ENCODE measurements around the gene AANAT.

AANAT gene

DNA sequence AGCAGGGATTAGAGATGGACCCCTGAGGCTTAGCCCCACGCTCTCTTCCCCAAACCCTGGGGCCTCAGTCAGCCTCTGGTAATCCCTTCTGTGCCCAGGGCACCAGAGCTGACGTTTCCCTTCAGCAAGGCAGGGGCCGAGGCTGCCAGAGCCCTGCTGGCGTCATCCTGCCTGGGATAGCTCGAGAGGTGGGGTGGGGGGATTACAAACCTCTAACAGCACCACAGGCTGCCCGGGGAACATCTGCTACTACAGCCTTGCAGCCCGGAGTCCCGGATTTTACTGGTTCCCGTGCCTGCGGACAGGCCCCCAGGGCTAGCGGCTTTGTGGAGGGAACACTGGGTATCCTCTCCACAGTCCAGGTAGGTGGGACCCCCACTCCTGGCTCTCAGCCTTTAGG lies at the start of gene AANAT:
TSS of gene AANAT (plus strand) at position 238 of the 400 bp plus-strand sequence. CDS start 1,144 bp downstream, outside the sequence.
- no peak for DNase-seq (ENCODE audit: low read depth in 2 of 3, low spot score in 1 of 3)

DNA sequence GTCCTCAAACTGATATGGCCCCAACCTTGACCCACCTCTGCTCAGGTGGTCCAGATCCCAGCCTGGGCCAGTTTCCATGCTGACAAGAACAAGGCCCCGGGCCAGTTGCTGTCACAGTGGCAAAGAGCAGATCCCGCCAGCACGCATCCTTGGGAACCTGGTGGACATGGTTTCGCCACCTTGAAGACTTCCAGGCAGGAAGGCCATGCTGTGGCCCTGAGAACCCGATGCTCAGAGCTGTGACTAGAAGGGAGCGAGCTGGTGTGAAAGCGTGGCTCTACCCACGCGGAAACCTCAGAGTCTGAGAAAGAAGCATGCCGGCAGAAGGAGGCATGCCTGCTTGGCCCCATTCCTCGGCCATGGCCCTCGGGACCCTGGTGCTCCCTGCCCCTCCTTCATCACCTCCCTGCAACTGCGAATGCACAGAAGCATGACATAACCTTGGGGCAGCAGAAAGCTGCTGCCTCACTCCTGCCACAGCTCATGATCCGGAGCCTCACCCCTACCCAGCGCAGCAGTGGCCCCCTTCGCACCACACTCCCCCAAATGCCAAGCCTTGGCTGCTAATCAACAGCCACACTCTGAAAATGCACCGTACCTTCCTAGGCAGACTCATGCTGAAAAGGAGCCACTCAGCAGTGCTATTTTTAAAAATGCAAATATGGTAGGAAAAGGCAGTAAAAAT lies 47.7 kb upstream of the AANAT start:
- DNase-seq (ENCODE audit: low read depth in 2 of 3, low spot score in 1 of 3) = no peak

DNA sequence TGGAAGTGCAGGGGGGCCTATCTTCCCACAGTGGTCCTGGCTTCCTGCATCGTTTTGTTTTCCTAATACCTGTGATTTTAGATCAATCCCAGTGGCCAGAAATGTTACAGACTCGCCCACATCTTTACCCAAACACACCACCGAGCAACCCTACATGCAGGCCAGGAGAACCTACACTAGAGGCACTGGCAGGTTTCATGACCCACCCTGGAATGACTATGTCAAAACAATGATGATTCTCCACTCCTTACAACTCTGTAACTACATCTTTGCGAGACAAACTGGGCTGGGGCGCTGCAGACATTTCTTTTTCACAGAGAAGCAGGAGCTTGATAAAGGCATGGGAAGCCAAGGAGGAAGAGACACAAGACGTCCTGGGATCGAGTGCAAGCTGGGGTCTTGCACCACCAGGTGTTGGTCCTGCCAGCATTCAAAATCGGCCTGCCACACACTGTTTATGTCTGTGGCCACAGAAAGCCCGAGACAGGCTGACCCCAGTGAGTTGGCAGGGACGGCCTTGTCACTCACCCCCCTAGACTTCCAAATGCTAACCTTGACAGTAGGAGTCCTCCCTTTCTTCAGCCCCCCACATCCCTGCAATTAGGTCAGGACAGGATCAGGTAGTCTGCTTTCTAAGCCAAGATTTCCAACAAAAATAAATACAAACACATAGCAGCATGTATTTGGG lies 46.9 kb upstream of the AANAT start:
- no peak for DNase-seq (ENCODE audit: low read depth in 2 of 3, low spot score in 1 of 3)

- DNase-seq (ENCODE audit: low read depth in 2 of 3, low spot score in 1 of 3) = no peak
Measured at GRCh38 chr17:76421044-76421407, 46.4 kb upstream of the AANAT start.

- no peak for DNase-seq (ENCODE audit: low read depth in 2 of 3, low spot score in 1 of 3)
Measured at GRCh38 chr17:76422406-76422805, 45.0 kb upstream of the AANAT start.

DNA sequence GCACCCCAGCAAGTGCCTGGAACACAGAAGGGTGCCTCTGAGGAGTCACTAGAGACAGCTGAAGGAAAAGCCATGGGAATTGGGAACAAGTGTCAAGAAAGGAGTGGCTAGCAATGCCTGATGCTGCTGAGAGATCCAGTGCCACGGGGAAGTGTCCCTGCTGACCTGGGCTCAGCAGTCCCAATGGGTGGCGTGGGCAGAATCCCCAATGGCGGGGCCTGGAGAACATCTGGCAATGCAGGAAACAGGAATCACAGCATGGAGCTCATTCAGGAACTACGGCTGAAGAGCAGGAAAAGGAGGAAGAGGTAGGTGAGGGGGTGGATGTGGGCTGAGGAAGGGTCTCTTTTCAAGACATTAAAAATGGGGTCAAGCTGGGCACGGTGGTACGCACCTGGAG lies 44.5 kb upstream of the AANAT start:
- no peak for DNase-seq (ENCODE audit: low read depth in 2 of 3, low spot score in 1 of 3)

GRCh38 chr17:76426853-76427252 lies 40.5 kb upstream of the AANAT start:
- no peak for DNase-seq (ENCODE audit: low read depth in 2 of 3, low spot score in 1 of 3)

- no peak for DNase-seq (ENCODE audit: low read depth in 2 of 3, low spot score in 1 of 3)
Measured at GRCh38 chr17:76427501-76428231, 39.7 kb upstream of the AANAT start.

DNA sequence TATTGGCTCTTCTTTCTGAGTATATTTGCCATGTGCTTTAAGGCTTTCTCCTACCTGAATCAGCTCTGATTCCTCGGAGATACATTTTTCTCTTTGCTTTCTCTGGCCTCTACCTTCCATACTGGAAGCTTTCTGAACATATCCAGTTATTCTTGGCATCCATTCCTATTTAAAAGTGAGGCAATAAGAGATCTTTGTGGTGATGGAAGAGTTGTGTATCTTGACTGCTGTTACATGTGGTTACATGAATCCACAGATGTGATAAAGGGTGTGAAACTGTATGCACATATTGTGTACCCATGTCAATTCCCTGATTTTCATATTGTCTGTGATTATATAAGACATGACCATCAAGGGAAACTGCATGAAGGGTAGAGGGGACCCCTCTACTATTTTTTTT lies 38.9 kb upstream of the AANAT start:
- no peak for DNase-seq (ENCODE audit: low read depth in 2 of 3, low spot score in 1 of 3)

DNA sequence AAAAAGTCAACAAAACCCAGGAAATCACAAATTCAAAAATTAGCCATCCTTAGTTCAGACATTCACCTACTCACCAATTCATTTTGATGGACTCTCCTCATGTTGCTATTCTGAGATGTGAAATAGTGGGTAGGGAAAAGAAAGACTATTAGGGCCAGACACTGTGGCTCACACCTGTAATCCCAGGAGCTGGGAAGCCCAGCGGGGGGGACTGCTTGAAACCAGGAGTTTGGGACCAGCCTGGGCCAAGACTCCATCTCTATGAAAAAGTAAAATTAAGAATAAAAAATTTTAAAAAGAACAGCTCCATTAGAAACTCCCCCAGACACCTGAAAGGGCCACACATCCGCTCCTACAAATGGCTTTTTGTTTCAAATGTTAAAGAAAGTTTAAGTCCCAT lies 35.9 kb upstream of the AANAT start:
- DNase-seq (ENCODE audit: low read depth in 2 of 3, low spot score in 1 of 3) = no peak

- no peak for DNase-seq (ENCODE audit: low read depth in 2 of 3, low spot score in 1 of 3)
Measured at GRCh38 chr17:76432004-76432403, 35.4 kb upstream of the AANAT start.

DNA sequence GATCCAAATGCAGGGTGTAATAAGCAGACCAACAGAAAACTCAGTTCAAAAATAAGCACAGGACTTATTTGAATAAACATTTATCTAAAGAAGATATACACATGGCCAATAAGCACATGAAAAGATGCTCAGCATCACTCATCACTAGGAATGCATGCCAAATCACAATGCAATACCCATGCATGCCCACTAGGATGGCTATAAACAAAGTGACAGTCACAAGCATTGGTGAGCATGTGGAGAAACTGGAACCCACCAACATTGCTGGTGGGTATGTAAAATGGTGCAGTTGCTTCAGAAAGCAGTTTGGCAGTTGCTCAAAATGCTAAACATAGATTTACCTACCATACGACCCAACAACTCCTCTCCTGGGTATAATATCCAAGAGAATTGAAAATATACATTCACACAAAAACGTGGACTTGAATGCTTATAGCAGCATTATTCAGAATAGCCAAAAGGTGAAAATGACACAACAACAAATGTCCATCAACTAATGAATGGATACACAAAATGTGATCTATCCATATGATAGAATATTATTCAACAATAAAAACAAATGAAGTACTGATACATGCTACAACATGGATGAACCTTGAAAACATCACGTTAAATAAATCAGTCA lies 34.6 kb upstream of the AANAT start:
- no peak for DNase-seq (ENCODE audit: low read depth in 2 of 3, low spot score in 1 of 3)

- no peak for DNase-seq (ENCODE audit: low read depth in 2 of 3, low spot score in 1 of 3)
Measured at GRCh38 chr17:76433693-76434092, 33.7 kb upstream of the AANAT start.

- no peak for DNase-seq (ENCODE audit: low read depth in 2 of 3, low spot score in 1 of 3)
Measured at GRCh38 chr17:76434870-76435269, 32.5 kb upstream of the AANAT start.

DNA sequence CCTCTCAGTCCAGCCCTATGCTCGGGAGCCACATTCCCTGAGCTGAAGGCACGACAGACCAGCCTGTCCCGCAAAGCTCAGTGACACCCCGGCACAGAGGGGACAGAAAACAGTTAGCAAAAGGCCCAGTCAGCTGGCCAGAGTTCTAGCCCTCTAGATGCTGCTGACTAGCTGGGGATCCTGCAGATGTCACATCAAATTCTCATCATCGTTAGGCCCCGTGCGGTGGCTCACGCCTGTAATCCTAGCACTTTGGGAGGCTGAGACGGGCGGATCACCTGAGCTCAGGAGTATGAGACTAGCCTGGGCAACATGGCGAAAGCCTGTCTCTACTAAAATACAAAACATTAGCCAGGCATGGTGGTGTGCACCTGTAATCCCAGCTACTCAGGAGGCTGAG lies 31.7 kb upstream of the AANAT start:
- DNase-seq (ENCODE audit: low read depth in 2 of 3, low spot score in 1 of 3) = no peak

DNA sequence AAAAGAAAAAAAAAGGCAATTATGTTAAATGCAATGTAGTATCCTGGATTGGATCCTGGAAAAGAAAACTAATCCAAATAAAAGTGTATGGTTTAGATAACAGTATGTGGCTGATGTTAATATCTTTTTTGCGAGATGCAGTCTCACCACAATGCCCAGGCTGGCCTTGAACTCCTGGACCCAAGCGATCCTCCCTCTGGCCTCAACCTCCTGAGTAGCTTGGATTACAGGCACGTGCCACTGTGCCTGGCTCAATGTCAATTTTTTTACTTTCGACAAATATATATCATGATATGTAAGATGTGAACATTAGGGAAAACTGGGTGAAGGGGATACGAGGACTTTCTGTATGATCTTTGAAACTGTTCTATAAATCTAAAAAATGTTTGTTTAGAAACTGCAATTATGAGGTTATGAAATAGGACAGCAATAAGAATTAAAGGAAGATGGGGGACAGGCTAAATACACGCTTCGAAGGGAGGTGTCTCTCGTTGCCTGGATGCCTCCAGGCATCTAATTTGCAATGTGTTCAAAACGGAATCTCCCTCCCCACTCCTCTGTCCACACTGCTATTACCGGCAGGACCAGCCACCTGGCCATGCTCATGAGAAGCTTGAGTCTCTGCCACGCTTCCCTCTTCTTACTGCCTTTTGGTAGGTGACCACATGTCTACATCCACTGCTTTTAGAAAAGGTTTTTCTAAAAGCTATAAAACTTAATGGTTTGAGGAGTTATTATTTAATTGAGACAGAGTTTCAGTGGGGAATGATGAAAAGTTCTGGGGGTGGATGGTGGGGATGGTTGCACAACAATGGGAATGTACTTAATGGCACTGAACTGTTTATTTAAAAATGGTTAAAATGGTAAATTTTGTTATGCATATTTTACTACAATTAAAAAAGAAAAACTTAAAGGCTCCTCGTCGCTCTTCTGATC lies 29.7 kb upstream of the AANAT start:
- no peak for DNase-seq (ENCODE audit: low read depth in 2 of 3, low spot score in 1 of 3)

- no peak for DNase-seq (ENCODE audit: low read depth in 2 of 3, low spot score in 1 of 3)
Measured at GRCh38 chr17:76438906-76439305, 28.5 kb upstream of the AANAT start.

- no peak for DNase-seq (ENCODE audit: low read depth in 2 of 3, low spot score in 1 of 3)
Measured at GRCh38 chr17:76439314-76439928, 28.0 kb upstream of the AANAT start.

DNA sequence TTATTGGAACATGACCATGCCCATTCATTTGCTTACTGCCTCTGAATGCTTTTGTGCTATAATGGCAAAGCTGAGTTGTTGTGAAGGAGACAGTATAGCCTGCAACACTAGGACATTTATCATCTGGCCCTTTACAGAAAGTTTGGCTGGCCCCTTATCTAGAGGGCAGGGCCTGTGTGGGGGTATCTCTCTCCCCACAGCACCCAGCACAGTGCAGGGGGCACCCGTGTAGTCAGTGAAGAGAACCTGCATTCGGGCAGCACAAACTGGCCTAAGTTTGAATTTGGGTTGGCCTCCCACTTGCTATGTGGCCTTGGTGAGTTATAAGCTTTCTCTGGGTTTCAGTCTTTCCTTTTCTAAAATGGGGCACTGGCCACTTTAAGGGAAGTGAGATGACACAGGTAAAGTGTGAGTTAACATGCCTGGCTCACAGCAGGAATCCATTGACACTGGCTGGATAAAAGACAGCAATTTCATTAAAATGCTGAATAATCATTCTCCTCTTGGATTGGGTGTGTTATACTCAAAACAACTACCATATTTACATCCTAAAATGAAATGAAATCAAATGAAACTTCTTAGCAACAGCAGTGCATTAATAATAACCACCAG lies 26.5 kb upstream of the AANAT start:
- no peak for DNase-seq (ENCODE audit: low read depth in 2 of 3, low spot score in 1 of 3)
